PC-3 (cell line): ENCODE measurements around the gene APEX2. TPM values are rescaled to one million over a fixed set of nuclear protein-coding genes. Genes with fewer than 3 reads are reported as not detected.

Source experiments
- ATAC-seq: fragments of 200-7000 bp; cut with Tn5 transposase; 2 replicates; pipeline ENCODE4 v1.9.1; 2020; ENCODE audit warnings: mild to moderate bottlenecking, moderate library complexity
- BruUV-seq: library from RNA; stranded (reverse); fragments of 400-500 nt; replicated peaks from 2 replicates; lab custom pipeline; 2021; lab: Mats Ljungman, UMichigan
- CTCF ChIA-PET: fragments of 300-600 bp; sonication (Branson Sonifier 250); formaldehyde crosslinking; loops from one replicate; lab custom pipeline; 2022; ENCODE audit warnings: antibody characterized with exemption; lab: Charles Lee
- POLR2A ChIA-PET: fragments of 300-600 bp; sonication (Branson Sonifier 250); formaldehyde crosslinking; loops from one replicate; lab custom pipeline; 2022; ENCODE audit warnings: antibody characterized with exemption; ENCODE audit not compliant: unreplicated experiment; lab: Charles Lee
- DNase-seq: peaks from one replicate; pipeline ENCODE4 v3.0.0-alpha.2; 2015
- H2AFZ ChIP-seq: fragments of 300-600 bp; sonication (generic); 2 replicates; pipeline ENCODE4 v1.6.0; 2016; ENCODE audit warnings: antibody characterized with exemption, low read length
- H3F3A ChIP-seq: fragments of 300-600 bp; sonication (generic); one replicate; pipeline ENCODE4 v1.6.0; 2017; ENCODE audit warnings: antibody characterized with exemption, low read length, control low read depth, mild to moderate bottlenecking; ENCODE audit not compliant: unreplicated experiment
- H3K27ac ChIP-seq: fragments of 300-600 bp; sonication (generic); 2 replicates; pipeline ENCODE4 v1.5.1; 2016; ENCODE audit warnings: mild to moderate bottlenecking, low read length
- H3K27me3 ChIP-seq: fragments of 300-600 bp; sonication (generic); 2 replicates; pipeline ENCODE4 v1.6.1; 2016; ENCODE audit warnings: low read length, mixed read lengths
- H3K36me3 ChIP-seq: fragments of 300-600 bp; sonication (generic); 2 replicates; pipeline ENCODE4 v1.6.1; 2016; ENCODE audit warnings: low read depth, mixed run types, low read length, mixed read lengths
- H3K4me1 ChIP-seq: fragments of 300-600 bp; sonication (generic); 2 replicates; pipeline ENCODE4 v1.5.1; 2016; ENCODE audit warnings: low read length; ENCODE audit not compliant: insufficient read depth
- H3K4me2 ChIP-seq: fragments of 300-600 bp; sonication (generic); 2 replicates; pipeline ENCODE4 v1.6.0; 2016; ENCODE audit warnings: low read length
- H3K4me3 ChIP-seq: fragments of 300-600 bp; sonication (generic); 2 replicates; pipeline ENCODE4 v1.5.1; 2016; ENCODE audit warnings: mild to moderate bottlenecking, low read length, mixed read lengths
- H3K79me2 ChIP-seq: fragments of 300-600 bp; sonication (generic); 2 replicates; pipeline ENCODE4 v1.6.1; 2017; ENCODE audit warnings: low read length, mixed read lengths
- H3K9ac ChIP-seq: fragments of 300-600 bp; sonication (generic); 2 replicates; pipeline ENCODE4 v1.6.0; 2016; ENCODE audit warnings: mild to moderate bottlenecking, low read length
- H3K9me2 ChIP-seq: fragments of 300-600 bp; sonication (generic); replicated peaks from 2 replicates; pipeline ENCODE4 v1.6.1; 2016; ENCODE audit warnings: mixed run types, low read length, mixed read lengths
- H3K9me3 ChIP-seq: fragments of 300-600 bp; sonication (generic); 2 replicates; pipeline ENCODE4 v1.6.1; 2016; ENCODE audit warnings: low read length, mixed read lengths
- H4K20me1 ChIP-seq: fragments of 300-600 bp; sonication (generic); 2 replicates; pipeline ENCODE4 v1.6.1; 2016; ENCODE audit warnings: low read length, mixed read lengths
- EZH2 ChIP-seq: fragments of 300-600 bp; sonication (generic); IDR thresholded peaks from one replicate; pipeline ENCODE4 v1.6.1; 2017; ENCODE audit warnings: antibody characterized with exemption, mild to moderate bottlenecking, low read length; ENCODE audit not compliant: unreplicated experiment
- EZH2phosphoT487 ChIP-seq: fragments of 300-600 bp; sonication (generic); IDR thresholded peaks from 2 replicates; pipeline ENCODE4 v1.6.1; 2018; ENCODE audit warnings: mild to moderate bottlenecking, antibody characterized with exemption, low read length, borderline replicate concordance
- intact Hi-C: fragments of 100-400 bp; cut with micrococcal nuclease; formaldehyde crosslinking; loops from 2 replicates; pipeline ENCODE4 v1.9.0; 2023
- total RNA-seq: library from RNA; depleted of rRNA; stranded (reverse); fragments of >200 nt; gene quantifications from 2 replicates; pipeline ENCODE4 v1.2.3, GENCODE V29; 2014
- TF ChIP-seq, protein P1 (sequence below): fragments of 300-600 bp; sonication (generic); conservative IDR thresholded peaks from 2 replicates; pipeline ENCODE4 v1.5.1; 2017; ENCODE audit warnings: antibody characterized with exemption, low read depth, mild to moderate bottlenecking, low read length

The APEX2 gene
- total RNA-seq, 1 experiment from 2014 or later, result 24.7 TPM

DNA sequence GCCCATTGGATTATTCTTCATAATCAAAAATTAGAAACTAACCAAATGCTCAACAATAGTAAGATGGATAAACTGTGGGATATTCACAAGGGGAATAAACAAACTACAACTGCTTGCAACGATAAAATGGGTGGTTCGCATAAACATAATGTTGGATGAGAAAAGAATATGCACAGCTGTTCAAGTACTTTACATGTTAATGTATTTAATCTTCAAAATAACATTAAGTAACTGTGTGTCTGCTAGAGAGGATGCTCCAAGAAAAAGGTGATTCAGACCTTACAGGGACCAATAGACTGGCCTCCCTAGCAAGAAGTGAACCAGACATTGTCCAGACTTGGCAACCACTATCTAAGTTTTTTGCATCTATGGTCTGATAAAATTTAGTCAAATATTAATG lies 8.5 kb upstream of the APEX2 start:
- CTCF ChIA-PET, result no interaction called here
- Histone ChIP-seq H3K9me3 (no peaks in the 10 kb centered on the region), H3K9ac (no peak overlapping the region), H3K4me1 (no peaks in the 10 kb centered on the region), H3K9me2 (no peaks in the 10 kb centered on the region), H3K27me3 (no peaks in the 10 kb centered on the region), H2AFZ (no peak overlapping the region), H3K4me3 (no peak overlapping the region), H3K79me2 (no peaks in the 10 kb centered on the region), H3K36me3 (no peaks in the 10 kb centered on the region), H3F3A (no peaks in the 10 kb centered on the region), H3K4me2 (no peak overlapping the region), H3K27ac (no peak overlapping the region), H4K20me1 (no peaks in the 10 kb centered on the region)
- no peak for ATAC-seq
- TF ChIP-seq, protein P1, sequence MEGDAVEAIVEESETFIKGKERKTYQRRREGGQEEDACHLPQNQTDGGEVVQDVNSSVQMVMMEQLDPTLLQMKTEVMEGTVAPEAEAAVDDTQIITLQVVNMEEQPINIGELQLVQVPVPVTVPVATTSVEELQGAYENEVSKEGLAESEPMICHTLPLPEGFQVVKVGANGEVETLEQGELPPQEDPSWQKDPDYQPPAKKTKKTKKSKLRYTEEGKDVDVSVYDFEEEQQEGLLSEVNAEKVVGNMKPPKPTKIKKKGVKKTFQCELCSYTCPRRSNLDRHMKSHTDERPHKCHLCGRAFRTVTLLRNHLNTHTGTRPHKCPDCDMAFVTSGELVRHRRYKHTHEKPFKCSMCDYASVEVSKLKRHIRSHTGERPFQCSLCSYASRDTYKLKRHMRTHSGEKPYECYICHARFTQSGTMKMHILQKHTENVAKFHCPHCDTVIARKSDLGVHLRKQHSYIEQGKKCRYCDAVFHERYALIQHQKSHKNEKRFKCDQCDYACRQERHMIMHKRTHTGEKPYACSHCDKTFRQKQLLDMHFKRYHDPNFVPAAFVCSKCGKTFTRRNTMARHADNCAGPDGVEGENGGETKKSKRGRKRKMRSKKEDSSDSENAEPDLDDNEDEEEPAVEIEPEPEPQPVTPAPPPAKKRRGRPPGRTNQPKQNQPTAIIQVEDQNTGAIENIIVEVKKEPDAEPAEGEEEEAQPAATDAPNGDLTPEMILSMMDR, result no peak
- no peak for TF ChIP-seq EZH2phosphoT487
- TF ChIP-seq EZH2, result no peak
- BruUV-seq, result no TSS peak
- DNase-seq, result no peak
- intact Hi-C loops, result no loop called here
- POLR2A ChIA-PET, result no interaction called here

- DNase-seq (no peak), ATAC-seq (no peak)
- Histone ChIP-seq H3F3A (no peaks in the 10 kb centered on the region), H2AFZ (no peak overlapping the region), H3K4me3 (no peak overlapping the region), H3K27me3 (no peaks in the 10 kb centered on the region), H3K9me2 (no peaks in the 10 kb centered on the region), H3K4me2 (no peak overlapping the region), H3K4me1 (no peaks in the 10 kb centered on the region), H3K9me3 (no peaks in the 10 kb centered on the region), H3K79me2 (no peaks in the 10 kb centered on the region), H4K20me1 (no peaks in the 10 kb centered on the region), H3K36me3 (no peaks in the 10 kb centered on the region), H3K9ac (no peak overlapping the region), H3K27ac (no peak overlapping the region)
- intact Hi-C loops, result no loop called here
- no TSS peak for BruUV-seq
- ChIA-PET POLR2A (no interaction called here), CTCF (no interaction called here)
- TF ChIP-seq EZH2 (no peak), EZH2phosphoT487 (no peak)
- TF ChIP-seq, protein P1, result no peak
Measured at GRCh38 chrX:54992911-54993622, 7.1 kb upstream of the APEX2 start.

DNA sequence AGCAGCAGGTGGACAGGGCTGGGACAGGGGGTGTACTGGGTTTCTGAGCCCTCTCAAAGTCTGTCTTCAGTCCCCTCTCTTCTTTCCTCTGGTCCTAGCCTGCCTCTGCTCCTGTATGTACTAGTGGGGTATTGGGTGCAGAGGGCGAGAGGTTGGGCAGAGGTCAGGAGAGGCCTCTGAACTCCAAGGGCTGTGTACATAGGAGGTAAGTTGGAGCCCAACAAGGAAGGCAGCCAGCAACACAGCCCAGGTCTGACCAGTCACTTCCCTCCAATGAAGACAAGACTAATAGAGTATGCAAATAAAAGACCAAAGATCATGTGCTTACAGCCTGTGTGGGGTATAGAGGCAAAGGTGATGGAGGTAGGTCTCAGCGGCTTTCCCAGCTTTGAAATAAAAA lies 6.1 kb upstream of the APEX2 start, which contains the start of gene PFKFB1:
Gene PFKFB1, minus strand, starts transcription at position 90 of the 400 bp plus-strand sequence. CDS start 181 bp downstream, outside the sequence.
- no peak for TF ChIP-seq EZH2phosphoT487
- TF ChIP-seq EZH2, result no peak
- TF ChIP-seq, protein P1, result no peak
- POLR2A ChIA-PET, result no interaction called here
- H3K4me1 ChIP-seq, result peaks cover 1% of the 10 kb centered on the region
- CTCF ChIA-PET, result no interaction called here
- H4K20me1 ChIP-seq, result no peaks in the 10 kb centered on the region
- DNase-seq (no peak), ATAC-seq (no peak)
- H3K27me3 ChIP-seq, result no peaks in the 10 kb centered on the region
- H3K36me3 ChIP-seq, result no peaks in the 10 kb centered on the region
- no peaks in the 10 kb centered on the region for H3K9me3 ChIP-seq
- no peaks in the 10 kb centered on the region for H3K9me2 ChIP-seq
- intact Hi-C loops, result no loop called here
- BruUV-seq, result no TSS peak
- H3F3A ChIP-seq, result no peaks in the 10 kb centered on the region
- H3K4me2 ChIP-seq, result no peak within 1 kb of the TSS
- no peak within 1 kb of the TSS for H3K4me3 ChIP-seq
- H3K27ac ChIP-seq, result no peak within 1 kb of the TSS
- no peak within 1 kb of the TSS for H3K9ac ChIP-seq
- no peak within 1 kb of the TSS for H2AFZ ChIP-seq
- no peaks in the 10 kb centered on the region for H3K79me2 ChIP-seq
